Measurements from ENCODE around the gene PHETA1.

PHETA1 gene

DNA sequence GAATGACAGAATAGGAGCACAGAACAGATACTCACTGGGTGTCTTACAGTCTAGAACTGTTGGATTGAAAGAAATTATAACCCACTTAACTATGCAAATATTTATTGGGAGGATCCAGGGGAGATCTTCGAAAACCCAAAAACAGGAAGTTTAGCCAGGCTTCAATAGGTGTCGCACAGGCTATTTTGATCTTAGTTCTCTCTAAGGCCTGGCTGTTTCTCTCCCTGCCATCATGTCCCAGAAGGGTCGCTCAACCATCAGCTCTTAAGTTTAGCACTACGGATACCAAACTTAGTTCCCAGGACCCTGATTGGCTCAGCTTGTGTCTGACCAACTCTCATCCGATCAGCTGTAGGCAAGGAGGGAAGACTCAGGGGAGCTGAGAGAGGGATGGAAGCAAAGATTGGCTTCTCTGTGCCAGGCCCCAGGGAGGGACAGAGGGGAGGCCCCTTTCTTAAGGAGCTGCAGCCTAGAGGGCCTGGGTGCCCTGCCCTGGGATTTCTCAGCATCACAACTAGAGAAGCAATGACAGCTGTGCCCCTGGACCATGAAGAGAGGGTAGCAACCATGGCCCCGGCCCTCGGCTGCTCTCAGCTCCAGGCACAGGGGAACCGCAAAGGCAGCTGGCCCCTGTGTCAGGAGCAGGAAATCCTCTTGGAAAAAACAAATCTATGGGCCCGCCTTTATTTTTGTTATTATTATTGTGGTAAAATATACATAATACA, 13.5 kb downstream of the PHETA1 start:
- H3K4me3 ChIP-seq (ENCODE audit: extremely low read depth, insufficient read depth, low read length, poor library complexity, severe bottlenecking) = no peak overlapping the region
- H3K9me3 ChIP-seq (ENCODE audit: control insufficient read depth, low read length) = no peaks in the 10 kb centered on the region
- H3K27ac ChIP-seq (ENCODE audit: low read depth, low read length, severe bottlenecking) = no peak overlapping the region
- no peaks in the 10 kb centered on the region for H3K36me3 ChIP-seq (ENCODE audit: control insufficient read depth, insufficient read depth, low read length)
- WGBS, 2 experiments (ENCODE audit: insufficient coverage in 2 of 2) = 91 to 96% methylated on average over 5 to 8 of the region's 9 CpGs
- H3K4me1 ChIP-seq (ENCODE audit: control insufficient read depth, insufficient read depth, low read length, poor library complexity, severe bottlenecking) = no peaks in the 10 kb centered on the region

DNA sequence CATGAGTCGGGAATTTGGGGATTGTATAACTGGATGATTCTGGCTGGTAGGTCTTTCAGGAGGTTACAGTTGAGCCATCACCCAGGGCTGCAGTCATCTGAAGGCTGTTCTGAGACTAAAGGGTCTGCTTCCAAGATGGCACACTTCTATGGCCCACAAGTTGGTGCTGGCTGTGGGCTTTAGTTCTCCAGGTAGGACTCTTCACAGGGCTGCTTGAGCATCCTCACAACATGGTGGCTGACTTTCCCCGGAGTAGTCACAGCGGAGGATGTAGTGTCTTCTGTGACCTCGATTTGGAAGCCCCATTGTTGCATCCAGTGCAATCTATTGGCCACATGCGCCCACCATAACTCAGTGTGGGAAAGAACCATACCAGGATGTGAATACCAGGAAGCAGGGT, 14.4 kb downstream of the PHETA1 start:
- 88 to 98% methylated on average over 3 to 4 of the region's 5 CpGs for WGBS, 2 experiments (ENCODE audit: insufficient coverage in 2 of 2)

DNA sequence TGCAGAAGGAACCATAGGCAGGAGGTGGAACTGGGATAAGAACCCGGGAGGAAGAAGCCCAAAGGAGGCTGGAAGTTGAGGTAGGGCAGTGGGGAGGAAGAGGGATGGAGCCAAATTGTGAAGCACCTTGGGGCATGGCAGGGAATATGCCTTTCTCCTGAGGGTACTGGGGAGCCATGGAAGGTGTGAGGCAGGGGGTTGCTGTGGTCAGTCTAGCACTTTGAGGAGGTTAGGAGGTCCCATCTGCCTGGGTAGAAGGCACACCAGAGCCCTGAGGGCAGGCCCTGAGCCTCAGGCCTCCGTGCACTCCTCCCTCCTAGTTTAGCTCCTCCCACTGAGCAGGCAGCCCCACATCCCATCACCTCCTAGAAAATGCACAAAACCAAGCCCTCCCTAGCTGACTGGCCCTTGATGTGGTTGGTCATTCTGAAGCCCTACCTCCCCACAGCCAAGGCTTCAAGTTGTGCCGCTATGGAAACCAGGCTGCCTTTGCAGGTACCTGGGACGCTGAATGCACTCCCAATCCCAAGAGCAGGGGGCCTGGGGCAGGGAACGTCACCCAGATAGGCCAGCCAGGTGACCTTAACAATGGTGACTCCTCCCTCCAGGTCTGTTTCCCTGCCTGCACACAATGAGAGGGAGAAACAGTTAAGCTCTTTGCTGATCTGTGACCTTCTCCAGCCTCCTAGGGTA, 15.1 kb downstream of the PHETA1 start:
- 77 to 92% methylated on average over 2 to 5 of the region's 5 CpGs for WGBS, 2 experiments (ENCODE audit: insufficient coverage in 2 of 2)
- Histone ChIP-seq H3K4me3 (ENCODE audit: extremely low read depth, insufficient read depth, low read length, poor library complexity, severe bottlenecking) (no peak overlapping the region), H3K4me1 (ENCODE audit: control insufficient read depth, insufficient read depth, low read length, poor library complexity, severe bottlenecking) (no peaks in the 10 kb centered on the region), H3K9me3 (ENCODE audit: control insufficient read depth, low read length) (no peaks in the 10 kb centered on the region), H3K27ac (ENCODE audit: low read depth, low read length, severe bottlenecking) (no peak overlapping the region), H3K36me3 (ENCODE audit: control insufficient read depth, insufficient read depth, low read length) (no peaks in the 10 kb centered on the region)

More for the DNA sequence above, 14.4 kb downstream of the PHETA1 start:
- no peak overlapping the region for H3K4me3 ChIP-seq (ENCODE audit: extremely low read depth, insufficient read depth, low read length, poor library complexity, severe bottlenecking)
- H3K36me3 ChIP-seq (ENCODE audit: control insufficient read depth, insufficient read depth, low read length) = no peaks in the 10 kb centered on the region
- no peak overlapping the region for H3K27ac ChIP-seq (ENCODE audit: low read depth, low read length, severe bottlenecking)
- H3K4me1 ChIP-seq (ENCODE audit: control insufficient read depth, insufficient read depth, low read length, poor library complexity, severe bottlenecking) = no peaks in the 10 kb centered on the region
- H3K9me3 ChIP-seq (ENCODE audit: control insufficient read depth, low read length) = no peaks in the 10 kb centered on the region

DNA sequence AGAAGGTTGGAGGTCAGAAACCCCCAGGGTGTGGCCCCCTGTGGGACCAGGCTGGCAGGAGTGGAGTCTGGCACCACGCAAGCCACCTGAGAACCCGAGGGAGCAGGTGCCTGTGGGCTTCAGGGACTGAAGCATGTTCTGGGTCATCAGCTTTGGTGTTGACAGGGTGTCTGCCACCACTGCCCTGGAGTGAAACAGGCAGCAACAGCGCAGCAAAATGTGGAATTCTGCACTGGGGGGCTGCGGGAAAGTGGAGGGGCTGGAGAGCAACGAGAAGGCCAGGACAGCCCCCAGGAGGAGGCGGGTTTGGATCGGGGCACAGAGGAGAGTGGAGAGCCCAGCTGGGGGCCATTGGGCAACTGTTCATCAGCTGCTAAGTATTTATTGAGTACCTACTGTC, 15.9 kb downstream of the PHETA1 start:
- Histone ChIP-seq H3K27ac (ENCODE audit: low read depth, low read length, severe bottlenecking) (no peak overlapping the region), H3K9me3 (ENCODE audit: control insufficient read depth, low read length) (peaks cover 2% of the 10 kb centered on the region), H3K4me1 (ENCODE audit: control insufficient read depth, insufficient read depth, low read length, poor library complexity, severe bottlenecking) (no peaks in the 10 kb centered on the region), H3K36me3 (ENCODE audit: control insufficient read depth, insufficient read depth, low read length) (no peaks in the 10 kb centered on the region), H3K4me3 (ENCODE audit: extremely low read depth, insufficient read depth, low read length, poor library complexity, severe bottlenecking) (no peak overlapping the region)
- 95% methylated on average over 6 to 7 of the region's 7 CpGs for WGBS, 2 experiments (ENCODE audit: insufficient coverage in 2 of 2)

DNA sequence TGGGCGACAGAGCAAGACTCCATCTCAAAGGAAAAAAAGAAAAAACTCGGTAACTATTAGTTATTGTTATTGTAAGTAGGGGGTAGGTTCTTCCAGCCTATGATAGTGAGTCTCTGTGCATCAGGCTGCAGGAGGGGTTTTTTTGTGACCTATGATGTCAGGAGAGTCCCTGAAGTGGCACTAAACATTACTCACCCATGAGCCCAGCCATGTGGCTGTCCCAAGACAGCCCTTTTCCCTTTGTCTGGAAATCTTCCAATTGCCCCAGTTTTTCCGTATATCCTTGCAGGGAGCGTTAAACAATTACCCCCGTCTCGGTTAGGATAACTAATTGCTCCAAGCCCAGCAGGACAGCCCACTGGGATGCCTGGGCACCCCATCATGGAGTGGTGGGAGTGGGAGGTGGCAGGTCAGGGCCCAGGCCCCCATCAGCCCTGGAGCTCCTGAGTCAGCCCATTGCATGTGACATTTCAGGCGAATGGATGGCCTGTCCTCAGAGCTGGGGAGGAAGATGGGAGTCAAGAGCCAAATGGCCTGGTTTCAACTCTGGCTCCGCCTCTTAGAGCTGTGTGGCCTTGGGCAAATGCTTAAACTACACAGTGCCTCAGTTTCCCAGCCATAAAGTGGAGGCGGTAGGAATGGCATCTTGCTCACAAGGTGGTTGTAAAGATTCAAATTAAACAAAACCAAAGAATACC, 16.4 kb downstream of the PHETA1 start:
- Histone ChIP-seq H3K27ac (ENCODE audit: low read depth, low read length, severe bottlenecking) (no peak overlapping the region), H3K4me1 (ENCODE audit: control insufficient read depth, insufficient read depth, low read length, poor library complexity, severe bottlenecking) (no peaks in the 10 kb centered on the region), H3K9me3 (ENCODE audit: control insufficient read depth, low read length) (peaks cover 7% of the 10 kb centered on the region), H3K4me3 (ENCODE audit: extremely low read depth, insufficient read depth, low read length, poor library complexity, severe bottlenecking) (no peak overlapping the region), H3K36me3 (ENCODE audit: control insufficient read depth, insufficient read depth, low read length) (no peaks in the 10 kb centered on the region)
- 84 to 93% methylated on average over 7 to 8 of the region's 9 CpGs for WGBS, 2 experiments (ENCODE audit: insufficient coverage in 2 of 2)

DNA sequence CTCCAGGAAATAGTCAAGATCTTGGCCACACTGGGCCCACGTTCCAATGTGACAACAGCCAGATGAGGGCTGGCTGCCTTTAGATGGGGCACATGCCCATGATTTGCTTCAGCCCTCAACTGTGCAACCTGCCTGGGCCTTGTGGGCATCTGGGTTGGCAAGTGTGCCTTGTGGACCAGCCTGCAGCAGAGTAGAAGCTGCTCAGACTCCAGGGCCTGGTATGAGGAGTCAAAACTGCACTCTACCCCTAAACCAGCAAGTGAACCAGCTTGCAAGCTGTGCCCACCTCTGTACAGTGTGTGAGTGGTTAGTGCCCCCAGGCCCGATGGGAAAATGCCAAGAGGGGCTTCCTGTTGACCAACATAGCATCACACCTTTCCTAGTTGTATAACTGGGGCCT, 17.9 kb downstream of the PHETA1 start:
- no peak overlapping the region for H3K4me3 ChIP-seq (ENCODE audit: extremely low read depth, insufficient read depth, low read length, poor library complexity, severe bottlenecking)
- no peaks in the 10 kb centered on the region for H3K4me1 ChIP-seq (ENCODE audit: control insufficient read depth, insufficient read depth, low read length, poor library complexity, severe bottlenecking)
- no peak overlapping the region for H3K27ac ChIP-seq (ENCODE audit: low read depth, low read length, severe bottlenecking)
- peaks cover 7% of the 10 kb centered on the region for H3K9me3 ChIP-seq (ENCODE audit: control insufficient read depth, low read length)
- no peaks in the 10 kb centered on the region for H3K36me3 ChIP-seq (ENCODE audit: control insufficient read depth, insufficient read depth, low read length)
- WGBS, 2 experiments (ENCODE audit: insufficient coverage in 2 of 2) = 100% methylated on average over 1 to 2 of the region's 2 CpGs

DNA sequence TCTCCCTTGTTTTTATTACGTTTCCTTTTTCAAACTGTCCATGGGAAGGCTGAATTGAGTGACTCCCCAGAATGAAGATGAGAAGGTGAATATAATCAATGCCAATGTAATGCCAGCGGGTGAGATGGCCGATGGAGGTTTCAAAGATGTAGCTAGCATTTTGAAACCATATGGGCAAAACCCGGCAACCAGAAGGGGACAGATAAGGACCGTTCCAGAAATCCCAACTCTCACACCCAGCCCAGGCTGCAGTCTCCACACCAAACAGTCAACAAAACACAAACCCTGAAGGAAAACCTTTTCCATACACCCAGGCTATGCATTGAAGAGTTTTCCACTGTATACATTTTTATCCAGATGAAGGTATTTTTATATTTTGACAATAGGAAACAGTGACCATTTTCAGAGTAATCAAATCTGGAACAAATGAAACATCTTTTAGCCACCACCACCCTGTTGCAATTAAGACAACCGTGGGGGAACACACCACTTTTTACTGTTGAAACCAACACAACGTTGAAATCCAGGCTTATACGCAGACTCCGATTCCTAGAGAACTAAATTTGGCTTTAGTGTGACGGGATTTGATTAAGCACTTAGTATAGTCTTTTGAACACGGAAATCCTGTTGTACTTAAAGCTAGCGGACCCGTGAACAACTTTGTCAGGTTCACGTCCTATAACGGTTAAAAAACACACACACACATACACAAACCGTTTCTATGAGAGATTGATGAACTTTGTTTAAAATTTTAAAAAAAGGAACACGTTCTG, 19.0 kb downstream of the PHETA1 start:
- 91 to 97% methylated on average over 7 to 15 of the region's 17 CpGs for WGBS, 2 experiments (ENCODE audit: insufficient coverage in 2 of 2)
- no peaks in the 10 kb centered on the region for H3K36me3 ChIP-seq (ENCODE audit: control insufficient read depth, insufficient read depth, low read length)
- H3K4me3 ChIP-seq (ENCODE audit: extremely low read depth, insufficient read depth, low read length, poor library complexity, severe bottlenecking) = no peak overlapping the region
- peaks cover 7% of the 10 kb centered on the region for H3K9me3 ChIP-seq (ENCODE audit: control insufficient read depth, low read length)
- H3K4me1 ChIP-seq (ENCODE audit: control insufficient read depth, insufficient read depth, low read length, poor library complexity, severe bottlenecking) = no peaks in the 10 kb centered on the region
- H3K27ac ChIP-seq (ENCODE audit: low read depth, low read length, severe bottlenecking) = no peak overlapping the region

DNA sequence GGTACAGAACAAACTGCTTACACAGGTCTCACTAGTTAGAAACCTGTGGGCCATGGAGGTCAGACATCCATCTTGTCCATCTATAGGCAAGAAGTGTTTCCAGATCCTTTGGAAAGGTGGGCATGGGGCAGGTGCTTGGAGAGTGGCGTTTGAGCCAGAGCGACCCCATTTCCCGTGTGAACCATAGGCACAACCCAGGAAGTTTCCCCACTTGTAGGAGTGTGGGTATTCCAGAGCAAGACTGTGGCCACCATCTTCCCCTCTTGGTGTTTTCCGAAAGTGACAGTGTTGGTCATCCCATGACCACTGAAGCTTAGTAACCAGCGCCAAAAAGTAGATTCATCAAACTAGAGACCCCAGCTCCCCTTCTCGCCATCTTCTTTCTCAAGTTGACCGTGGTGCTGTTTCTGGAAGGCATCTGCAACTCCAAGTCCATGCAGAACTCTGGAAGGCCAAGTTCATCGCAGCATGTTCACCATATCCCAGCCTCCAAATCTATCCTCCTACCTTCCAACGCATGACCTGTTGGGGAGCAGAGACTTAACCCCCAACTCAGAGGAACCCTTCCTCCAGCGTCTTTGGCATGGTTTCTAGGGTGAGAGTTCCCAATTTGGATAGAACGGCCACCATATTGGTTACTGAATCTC, 19.7 kb downstream of the PHETA1 start:
- WGBS, 2 experiments (ENCODE audit: insufficient coverage in 2 of 2) = 83 to 96% methylated on average over 8 to 9 of the region's 11 CpGs
- Histone ChIP-seq H3K4me3 (ENCODE audit: extremely low read depth, insufficient read depth, low read length, poor library complexity, severe bottlenecking) (no peak overlapping the region), H3K27ac (ENCODE audit: low read depth, low read length, severe bottlenecking) (no peak overlapping the region), H3K36me3 (ENCODE audit: control insufficient read depth, insufficient read depth, low read length) (no peaks in the 10 kb centered on the region), H3K9me3 (ENCODE audit: control insufficient read depth, low read length) (peaks cover 7% of the 10 kb centered on the region), H3K4me1 (ENCODE audit: control insufficient read depth, insufficient read depth, low read length, poor library complexity, severe bottlenecking) (no peaks in the 10 kb centered on the region)

DNA sequence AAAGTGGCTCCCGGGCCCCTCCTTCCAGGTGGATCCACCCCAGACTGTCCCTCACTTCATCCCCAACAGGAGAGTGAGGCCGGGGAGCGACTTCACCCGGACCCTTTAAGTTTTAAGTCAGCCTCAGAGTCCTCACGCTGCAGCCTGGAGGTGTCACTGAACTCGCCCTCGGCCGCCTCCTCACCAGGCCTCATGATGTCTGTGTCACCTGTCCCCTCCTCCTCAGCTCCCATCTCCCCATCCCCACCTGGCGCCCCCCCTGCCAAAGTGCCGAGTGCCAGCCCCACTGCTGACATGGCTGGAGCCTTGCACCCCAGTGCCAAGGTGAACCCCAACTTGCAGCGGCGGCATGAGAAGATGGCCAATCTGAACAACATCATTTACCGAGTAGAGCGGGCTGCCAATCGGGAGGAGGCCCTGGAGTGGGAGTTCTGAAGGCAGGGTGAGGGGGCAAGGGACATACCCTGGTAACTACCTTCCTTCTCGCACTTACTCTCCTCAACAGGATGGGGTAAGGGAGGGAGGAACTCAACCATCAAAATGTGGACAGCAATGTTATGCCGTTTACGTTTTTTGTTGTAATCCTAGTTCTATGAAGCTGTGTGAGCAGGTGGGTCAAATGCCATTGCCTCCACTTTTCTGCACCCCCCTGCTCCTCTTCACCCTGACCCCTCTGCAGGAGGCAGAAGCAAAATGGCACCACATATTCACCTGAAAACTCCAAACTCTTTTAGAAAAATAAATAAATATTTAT, 20.8 kb downstream of the PHETA1 start:
- Histone ChIP-seq H3K9me3 (ENCODE audit: control insufficient read depth, low read length) (peaks cover 7% of the 10 kb centered on the region), H3K27ac (ENCODE audit: low read depth, low read length, severe bottlenecking) (no peak overlapping the region), H3K4me3 (ENCODE audit: extremely low read depth, insufficient read depth, low read length, poor library complexity, severe bottlenecking) (no peak overlapping the region), H3K36me3 (ENCODE audit: control insufficient read depth, insufficient read depth, low read length) (no peaks in the 10 kb centered on the region), H3K4me1 (ENCODE audit: control insufficient read depth, insufficient read depth, low read length, poor library complexity, severe bottlenecking) (no peaks in the 10 kb centered on the region)
- 94 to 95% methylated on average over 15 of the region's 18 CpGs for WGBS, 2 experiments (ENCODE audit: insufficient coverage in 2 of 2)
